HCT116 (cell line): ENCODE results near the gene DNLZ. TPM values are rescaled to one million over a fixed set of nuclear protein-coding genes. Genes with fewer than 3 reads are reported as not detected.

ENCODE experiments used
- ATAC-seq: fragments of 200-7000 bp; cut with Tn5 transposase; 2 replicates; pipeline ENCODE4 v1.9.1; 2020; ENCODE audit warnings: mild to moderate bottlenecking, moderate library complexity
- BruUV-seq: library from RNA; stranded (reverse); fragments of 400-500 nt; replicated peaks from 2 replicates; lab custom pipeline; 2021; lab: Mats Ljungman, UMichigan
- CTCF ChIA-PET: fragments of 300-600 bp; sonication (Branson Sonifier 250); formaldehyde crosslinking; loops from one replicate; lab custom pipeline; 2021; ENCODE audit warnings: antibody characterized with exemption; lab: Charles Lee
- POLR2A ChIA-PET: fragments of 300-600, 350-600 bp; sonication (Branson Sonifier 250); formaldehyde crosslinking; loops from one replicate; lab custom pipeline; 2021; ENCODE audit warnings: antibody characterized with exemption; lab: Charles Lee
- RAD21 ChIA-PET, 2 experiments: fragments of 300-600 bp; sonication (Branson Sonifier 250); formaldehyde crosslinking; loops; one replicate each; lab custom pipeline; 2023; ENCODE audit warnings: low total read pairs in 2 of 2; ENCODE audit not compliant: uncharacterized antibody in 2 of 2, unreplicated experiment in 2 of 2, low non-redundant PET in 1 of 2; lab: Charles Lee
- DNase-seq: peaks from one replicate; pipeline ENCODE4 v3.0.0-alpha.2; 2010; ENCODE audit warnings: low read depth, low spot score
- H2AFZ ChIP-seq: fragments of 200-600 bp; shearing (Covaris generic), sonication (generic); 2 replicates; pipeline ENCODE4 v1.6.1; 2017; ENCODE audit warnings: low read depth, mixed run types, mixed read lengths, antibody characterized with exemption, low read length; ENCODE audit not compliant: poor library complexity, severe bottlenecking
- H3K27ac ChIP-seq: 2 replicates; pipeline ENCODE4 v1.5.1; 2012; ENCODE audit warnings: low read depth, low read length
- H3K27me3 ChIP-seq: fragments of 200-600 bp; sonication (generic); 2 replicates; pipeline ENCODE4 v1.6.1; 2016; ENCODE audit warnings: mixed run types, low read length, mixed read lengths; ENCODE audit not compliant: insufficient read depth
- H3K36me3 ChIP-seq, 2 experiments: fragments of 200-500 bp in 1 of 2; fragments of 200-600 bp in 1 of 2; sonication (Bioruptor generic) in 1 of 2; sonication (generic) in 1 of 2; 2 replicates each; pipeline versions ENCODE4 v1.5.1 to v1.6.1; 2014 to 2016; ENCODE audit warnings: low read length in 2 of 2, inconsistent platforms in 1 of 2, mixed read lengths in 1 of 2, mixed run types in 1 of 2; ENCODE audit not compliant: insufficient read depth in 2 of 2, control insufficient read depth in 1 of 2
- H3K4me1 ChIP-seq, 2 experiments: fragments of 200-600 bp in 1 of 2; sonication (generic) in 1 of 2; 2 replicates each; pipeline versions ENCODE4 v1.5.1 to v1.6.1; 2012 to 2017; ENCODE audit warnings: low read length in 2 of 2, inconsistent platforms in 1 of 2, mild to moderate bottlenecking in 1 of 2, mixed read lengths in 1 of 2, mixed run types in 1 of 2, moderate library complexity in 1 of 2; ENCODE audit not compliant: insufficient read depth in 2 of 2, control insufficient read depth in 1 of 2
- H3K4me2 ChIP-seq: fragments of 200-600 bp; sonication (generic); 2 replicates; pipeline ENCODE4 v1.6.1; 2017; ENCODE audit warnings: mixed run types, low read length, mixed read lengths
- H3K4me3 ChIP-seq, 2 experiments: fragments of 200-600 bp in 1 of 2; sonication (generic) in 1 of 2; replicated peaks in 1 of 2; 2 replicates each; pipeline ENCODE4 v1.5.1; 2011 to 2016; ENCODE audit warnings: low read length in 2 of 2, control low read depth in 1 of 2, low read depth in 1 of 2, mild to moderate bottlenecking in 1 of 2, mixed read lengths in 1 of 2, mixed run types in 1 of 2
- H3K79me2 ChIP-seq: fragments of 200-600 bp; sonication (generic); 2 replicates; pipeline ENCODE4 v1.6.1; 2017; ENCODE audit warnings: mild to moderate bottlenecking, mixed run types, low read length, moderate library complexity, mixed read lengths; ENCODE audit not compliant: insufficient read depth
- H3K9ac ChIP-seq: fragments of 200-600 bp; sonication (generic); 2 replicates; pipeline ENCODE4 v1.6.1; 2016; ENCODE audit warnings: low read length, mixed read lengths
- H3K9me2 ChIP-seq: fragments of 200-600 bp; sonication (generic), shearing (Covaris generic); 2 replicates; pipeline ENCODE4 v1.6.1; 2017; ENCODE audit warnings: mixed run types, mild to moderate bottlenecking, moderate library complexity; ENCODE audit not compliant: insufficient read depth
- H3K9me3 ChIP-seq, 2 experiments: fragments of 200-500 bp in 1 of 2; fragments of 200-600 bp in 1 of 2; sonication (Bioruptor generic) in 1 of 2; sonication (generic) in 1 of 2; 2 replicates each; pipeline ENCODE4 v1.6.1; 2014 to 2017; ENCODE audit warnings: low read length in 2 of 2, mixed read lengths in 2 of 2, inconsistent platforms in 1 of 2, low read depth in 1 of 2, mild to moderate bottlenecking in 1 of 2, mixed run types in 1 of 2, moderate library complexity in 1 of 2; ENCODE audit not compliant: control insufficient read depth in 1 of 2, insufficient read depth in 1 of 2
- H4K20me1 ChIP-seq: fragments of 200-600 bp; sonication (generic), shearing (Covaris generic); 2 replicates; pipeline ENCODE4 v1.6.1; 2017; ENCODE audit warnings: mixed run types, mild to moderate bottlenecking, moderate library complexity; ENCODE audit not compliant: insufficient read depth
- CBX3 ChIP-seq: IDR thresholded peaks from 2 replicates; pipeline ENCODE4 v1.6.1; 2012; ENCODE audit warnings: low read depth
- CEBPB ChIP-seq: IDR thresholded peaks from 2 replicates; pipeline ENCODE4 v1.6.1; 2012; ENCODE audit warnings: low read depth
- EZH2 ChIP-seq: fragments of 200-600 bp; sonication (generic); IDR thresholded peaks from 2 replicates; pipeline ENCODE4 v1.6.1; 2017; ENCODE audit warnings: antibody characterized with exemption, mixed run types
- JUND ChIP-seq: IDR thresholded peaks from 2 replicates; pipeline ENCODE4 v1.6.1; 2012
- POLR2A ChIP-seq: IDR thresholded peaks from 2 replicates; pipeline ENCODE4 v1.7.0; 2011; ENCODE audit warnings: borderline replicate concordance; ENCODE audit not compliant: insufficient read depth, insufficient read length; ENCODE audit errors: extremely low read depth
- POLR2AphosphoS5 ChIP-seq: IDR thresholded peaks from 2 replicates; pipeline ENCODE4 v1.6.1; 2011; ENCODE audit warnings: mild to moderate bottlenecking, low read depth, low read length, moderate library complexity
- RAD21 ChIP-seq: IDR thresholded peaks from 2 replicates; pipeline ENCODE4 v1.6.1; 2012; ENCODE audit warnings: low read depth, mild to moderate bottlenecking
- SIN3A ChIP-seq: IDR thresholded peaks from 2 replicates; pipeline ENCODE4 v1.6.1; 2012; ENCODE audit warnings: low read depth
- SP1 ChIP-seq: IDR thresholded peaks from 2 replicates; pipeline ENCODE4 v1.6.1; 2012; ENCODE audit warnings: low read depth
- SRF ChIP-seq: IDR thresholded peaks from 2 replicates; pipeline ENCODE4 v1.6.1; 2012; ENCODE audit warnings: low read depth
- ZFX ChIP-seq: fragments of 450-650 bp; IDR thresholded peaks from 2 replicates; pipeline ENCODE4 v1.6.1; 2017
- ZNF274 ChIP-seq: fragments of 200-500 bp; sonication (Bioruptor generic); IDR thresholded peaks from 2 replicates; pipeline ENCODE4 v1.6.1; 2014; ENCODE audit warnings: mild to moderate bottlenecking, low read depth, low read length, inconsistent platforms
- intact Hi-C: fragments of 100-400 bp; cut with micrococcal nuclease; formaldehyde crosslinking; loops from 2 replicates; pipeline ENCODE4 v1.10.0; 2022
- total RNA-seq: library from RNA; stranded (reverse); gene quantifications from one replicate; pipeline ENCODE4 v1.2.1, GENCODE V29; 2021; ENCODE audit not compliant: unreplicated experiment
- TF ChIP-seq, protein P1 (sequence below): IDR thresholded peaks from 2 replicates; pipeline ENCODE4 v1.6.1; 2012; ENCODE audit warnings: low read depth

DNLZ gene
- total RNA-seq, 1 experiment from 2014 or later = 21.9 TPM

DNA sequence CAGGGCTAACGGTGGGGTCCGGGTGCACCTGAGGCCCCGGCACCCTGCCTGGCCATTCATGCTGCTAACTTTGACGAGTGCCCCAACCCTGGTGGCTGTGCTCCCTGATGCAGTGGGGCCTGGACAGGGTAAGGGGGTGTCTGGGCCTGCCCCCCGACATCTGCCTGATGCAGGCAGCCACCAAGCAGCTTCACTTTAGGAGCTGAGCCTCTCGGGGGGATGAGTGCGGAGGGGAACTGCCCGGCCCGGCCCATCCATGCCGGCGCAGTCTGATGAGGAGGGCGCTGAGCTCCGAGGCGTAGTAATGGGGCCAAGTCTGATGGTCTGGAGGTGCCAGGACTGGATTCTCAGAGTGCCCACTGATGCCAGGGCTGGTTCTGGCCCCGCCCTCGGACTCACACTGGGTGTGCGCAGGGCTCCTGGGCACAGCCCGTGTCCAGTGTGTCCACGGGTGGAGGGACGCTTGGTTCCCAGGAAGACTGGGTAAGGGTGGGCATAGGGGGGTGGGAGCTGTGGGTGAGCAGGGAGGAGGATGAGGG lies 16.5 kb downstream of the DNLZ start:
- TF ChIP-seq SP1 (no peak), ZNF274 (no peak), CEBPB (no peak), POLR2AphosphoS5 (no peak), POLR2A (no peak), EZH2 (no peak), ZFX (no peak), RAD21 (no peak), CBX3 (no peak), JUND (no peak), SIN3A (no peak), SRF (no peak)
- TF ChIP-seq, protein P1, sequence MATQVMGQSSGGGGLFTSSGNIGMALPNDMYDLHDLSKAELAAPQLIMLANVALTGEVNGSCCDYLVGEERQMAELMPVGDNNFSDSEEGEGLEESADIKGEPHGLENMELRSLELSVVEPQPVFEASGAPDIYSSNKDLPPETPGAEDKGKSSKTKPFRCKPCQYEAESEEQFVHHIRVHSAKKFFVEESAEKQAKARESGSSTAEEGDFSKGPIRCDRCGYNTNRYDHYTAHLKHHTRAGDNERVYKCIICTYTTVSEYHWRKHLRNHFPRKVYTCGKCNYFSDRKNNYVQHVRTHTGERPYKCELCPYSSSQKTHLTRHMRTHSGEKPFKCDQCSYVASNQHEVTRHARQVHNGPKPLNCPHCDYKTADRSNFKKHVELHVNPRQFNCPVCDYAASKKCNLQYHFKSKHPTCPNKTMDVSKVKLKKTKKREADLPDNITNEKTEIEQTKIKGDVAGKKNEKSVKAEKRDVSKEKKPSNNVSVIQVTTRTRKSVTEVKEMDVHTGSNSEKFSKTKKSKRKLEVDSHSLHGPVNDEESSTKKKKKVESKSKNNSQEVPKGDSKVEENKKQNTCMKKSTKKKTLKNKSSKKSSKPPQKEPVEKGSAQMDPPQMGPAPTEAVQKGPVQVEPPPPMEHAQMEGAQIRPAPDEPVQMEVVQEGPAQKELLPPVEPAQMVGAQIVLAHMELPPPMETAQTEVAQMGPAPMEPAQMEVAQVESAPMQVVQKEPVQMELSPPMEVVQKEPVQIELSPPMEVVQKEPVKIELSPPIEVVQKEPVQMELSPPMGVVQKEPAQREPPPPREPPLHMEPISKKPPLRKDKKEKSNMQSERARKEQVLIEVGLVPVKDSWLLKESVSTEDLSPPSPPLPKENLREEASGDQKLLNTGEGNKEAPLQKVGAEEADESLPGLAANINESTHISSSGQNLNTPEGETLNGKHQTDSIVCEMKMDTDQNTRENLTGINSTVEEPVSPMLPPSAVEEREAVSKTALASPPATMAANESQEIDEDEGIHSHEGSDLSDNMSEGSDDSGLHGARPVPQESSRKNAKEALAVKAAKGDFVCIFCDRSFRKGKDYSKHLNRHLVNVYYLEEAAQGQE = no peak
- no peak overlapping the region for H3K27ac ChIP-seq
- BruUV-seq = no TSS peak
- H3K36me3 ChIP-seq = no peaks in the 10 kb centered on the region
- H3K27me3 ChIP-seq = no peaks in the 10 kb centered on the region
- no peaks in the 10 kb centered on the region for H3K79me2 ChIP-seq
- ChIA-PET RAD21 (no interaction called here), CTCF (no interaction called here), POLR2A (no interaction called here)
- H3K4me1 ChIP-seq = peaks cover 18 to 36% of the 10 kb centered on the region in 2 experiments; a peak in 3 of 4 replicates
- no peaks in the 10 kb centered on the region for H3K9me2 ChIP-seq
- intact Hi-C loops = loop anchor here (1.0 kb wide), 1 partner anchor 53 kb away; the partner anchor contains the start of gene SNAPC4
- H3K9ac ChIP-seq = no peak overlapping the region
- no peak overlapping the region for H3K4me2 ChIP-seq
- H3K4me3 ChIP-seq = no peak overlapping the region
- H3K9me3 ChIP-seq = no peaks in the 10 kb centered on the region
- ATAC-seq = no peak
- no peak overlapping the region for H2AFZ ChIP-seq
- DNase-seq = no peak
- H4K20me1 ChIP-seq = no peaks in the 10 kb centered on the region
